Endothelial cell (in vitro differentiated cells): ENCODE measurements around the gene RANBP10. TPM values are rescaled to one million over a fixed set of nuclear protein-coding genes. Genes with fewer than 3 reads are reported as not detected.

Experiments used
- DNase-seq: peaks from one replicate; pipeline ENCODE4 v3.0.0; 2021; ENCODE audit warnings: low spot score
- H3K27ac Mint-ChIP-seq: one replicate; pipeline ENCODE4 v1.8.0; 2021; ENCODE audit warnings: mixed read lengths, inconsistent platforms; ENCODE audit not compliant: unreplicated experiment
- H3K27me3 Mint-ChIP-seq: one replicate; pipeline ENCODE4 v1.8.0; 2021; ENCODE audit warnings: mild to moderate bottlenecking, moderate library complexity, mixed read lengths, inconsistent platforms; ENCODE audit not compliant: unreplicated experiment
- H3K36me3 Mint-ChIP-seq: one replicate; pipeline ENCODE4 v1.8.0; 2021; ENCODE audit warnings: mild to moderate bottlenecking, low read depth, mixed read lengths, inconsistent platforms; ENCODE audit not compliant: unreplicated experiment
- H3K4me1 Mint-ChIP-seq: one replicate; pipeline ENCODE4 v1.8.0; 2021; ENCODE audit warnings: mild to moderate bottlenecking, mixed read lengths, inconsistent platforms; ENCODE audit not compliant: unreplicated experiment
- H3K4me3 Mint-ChIP-seq: one replicate; pipeline ENCODE4 v1.8.0; 2021; ENCODE audit warnings: mild to moderate bottlenecking, mixed read lengths, inconsistent platforms; ENCODE audit not compliant: unreplicated experiment
- H3K9me3 Mint-ChIP-seq: one replicate; pipeline ENCODE4 v1.8.0; 2021; ENCODE audit warnings: mixed read lengths, inconsistent platforms; ENCODE audit not compliant: unreplicated experiment
- CTCF ChIP-seq: fragments of 200-600 bp; sonication (generic); IDR thresholded peaks from one replicate; pipeline ENCODE4 v1.5.0; 2021; ENCODE audit warnings: antibody characterized with exemption; ENCODE audit not compliant: unreplicated experiment
- total RNA-seq: library from RNA; stranded (reverse); fragmentation: NEBNext Ultra II Directional; extraction: Animal tissue kit (Norgen Biotek cat#: 25700); gene quantifications from one replicate; pipeline ENCODE4 v1.2.1, GENCODE V29; 2021; ENCODE audit not compliant: unreplicated experiment

Gene RANBP10
- total RNA-seq, 1 donor from 2014 or later = 19.5 TPM

GRCh38 chr16:67713647-67714273 lies 92.6 kb downstream of the RANBP10 start:
- Mint-ChIP-seq H3K36me3 (peaks cover 5% of the 10 kb centered on the region), H3K4me3 (no peak overlapping the region), H3K9me3 (no peaks in the 10 kb centered on the region), H3K27me3 (peaks cover 3% of the 10 kb centered on the region), H3K4me1 (peaks cover 11% of the 10 kb centered on the region), H3K27ac (no peak overlapping the region)
- no peak for DNase-seq
- no peak for TF ChIP-seq CTCF

DNA sequence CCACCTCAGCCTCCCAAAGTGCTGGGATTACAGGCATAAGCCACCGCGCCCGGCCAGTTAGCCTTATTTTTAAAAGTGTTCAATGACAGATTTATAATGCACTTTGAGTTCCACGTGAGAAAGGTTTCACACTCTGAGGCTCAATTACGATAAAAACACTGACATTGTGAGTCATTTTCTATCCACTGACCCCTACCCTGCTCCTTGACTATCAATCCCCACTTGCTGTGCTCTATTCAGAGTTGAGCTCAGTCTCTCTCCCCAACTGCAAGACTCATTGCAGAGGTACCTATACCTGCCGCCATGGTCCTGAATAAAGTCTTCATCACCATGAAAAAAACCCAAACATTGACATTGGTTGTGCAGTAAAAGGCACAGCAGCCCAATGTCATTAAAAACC lies 95.8 kb downstream of the RANBP10 start:
- no peaks in the 10 kb centered on the region for H3K9me3 Mint-ChIP-seq
- no peak for DNase-seq
- no peak for TF ChIP-seq CTCF
- peak overlapping the region; percentile 10 for H3K4me3 Mint-ChIP-seq
- peaks cover 5% of the 10 kb centered on the region for H3K36me3 Mint-ChIP-seq
- peak overlapping the region; percentile 26 for H3K27ac Mint-ChIP-seq
- no peaks in the 10 kb centered on the region for H3K4me1 Mint-ChIP-seq
- no peaks in the 10 kb centered on the region for H3K27me3 Mint-ChIP-seq

- Mint-ChIP-seq H3K4me3 (no peak overlapping the region), H3K9me3 (no peaks in the 10 kb centered on the region), H3K36me3 (peaks cover 5% of the 10 kb centered on the region), H3K27me3 (no peaks in the 10 kb centered on the region), H3K4me1 (no peaks in the 10 kb centered on the region), H3K27ac (no peak overlapping the region)
- no peak for DNase-seq
- TF ChIP-seq CTCF = no peak
These were observed 97.3 kb downstream of the RANBP10 start for GRCh38 chr16:67709050-67709449.

- H3K4me1 Mint-ChIP-seq = peaks cover 6% of the 10 kb centered on the region
- no peak overlapping the region for H3K4me3 Mint-ChIP-seq
- peaks cover 5% of the 10 kb centered on the region for H3K36me3 Mint-ChIP-seq
- DNase-seq = no peak
- H3K27me3 Mint-ChIP-seq = no peaks in the 10 kb centered on the region
- no peak for TF ChIP-seq CTCF
- no peaks in the 10 kb centered on the region for H3K9me3 Mint-ChIP-seq
- no peak overlapping the region for H3K27ac Mint-ChIP-seq
These were observed 98.0 kb downstream of the RANBP10 start for GRCh38 chr16:67708368-67708771.

DNA sequence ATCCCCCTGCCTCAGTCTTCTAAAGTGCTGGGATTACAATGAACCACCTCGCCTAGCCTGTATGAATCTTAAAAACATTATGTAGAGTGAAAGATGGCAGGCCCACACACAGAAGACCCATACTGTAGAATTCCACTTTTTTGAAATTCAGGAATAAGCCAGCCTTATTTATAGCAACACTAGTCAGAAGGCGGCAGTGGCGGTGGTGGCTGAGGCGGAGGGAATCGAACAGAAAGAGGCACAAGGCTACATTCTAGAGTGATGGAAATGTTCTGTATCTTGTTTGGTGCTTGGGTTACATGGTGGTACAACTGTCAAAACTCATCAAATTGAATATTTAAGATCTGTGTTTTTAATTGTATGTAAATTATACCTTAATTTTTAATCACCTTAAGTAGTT lies 98.6 kb downstream of the RANBP10 start:
- no peaks in the 10 kb centered on the region for H3K27me3 Mint-ChIP-seq
- no peak overlapping the region for H3K4me3 Mint-ChIP-seq
- H3K27ac Mint-ChIP-seq = no peak overlapping the region

More for the DNA sequence above, 98.6 kb downstream of the RANBP10 start:
- Mint-ChIP-seq H3K4me1 (peaks cover 7% of the 10 kb centered on the region), H3K9me3 (no peaks in the 10 kb centered on the region), H3K36me3 (peaks cover 5% of the 10 kb centered on the region)
- TF ChIP-seq CTCF = no peak
- no peak for DNase-seq
